ENCODE results near the gene KRIT1. TPM values are rescaled to one million over a fixed set of nuclear protein-coding genes. Genes with fewer than 3 reads are reported as not detected.
"Not testable (repeated sequence)": the region's sequence is repeated elsewhere in the genome, so short reads cannot be mapped to it uniquely, and the experiment has no call there.

Gene KRIT1
- total RNA-seq, 2 donors from 2014 or later, result 37.9 to 38.1 TPM

DNA sequence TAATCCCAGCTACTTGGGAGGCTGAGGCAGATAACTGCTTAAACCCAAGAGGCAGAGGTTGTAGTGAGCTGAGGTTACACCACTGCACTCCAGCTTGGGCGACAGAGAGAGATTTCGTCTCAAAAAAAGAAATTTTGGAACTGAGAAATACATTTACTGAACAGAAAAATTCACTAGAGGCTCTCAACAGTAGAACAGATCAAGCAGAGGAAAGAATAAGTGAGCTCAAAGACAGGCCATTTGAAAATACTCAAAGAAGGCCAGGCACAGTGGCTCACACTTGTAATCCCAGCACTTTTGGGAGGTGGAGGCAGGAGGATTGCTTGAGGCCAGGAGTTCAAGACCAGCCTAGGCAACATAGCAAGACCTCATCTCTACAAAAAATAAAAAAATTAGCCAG is 76.2 kb downstream of the KRIT1 start:
- intact Hi-C loops (cut with DNase I); DNase-seq (ENCODE audit: low spot score): not testable (repeated sequence)

DNA sequence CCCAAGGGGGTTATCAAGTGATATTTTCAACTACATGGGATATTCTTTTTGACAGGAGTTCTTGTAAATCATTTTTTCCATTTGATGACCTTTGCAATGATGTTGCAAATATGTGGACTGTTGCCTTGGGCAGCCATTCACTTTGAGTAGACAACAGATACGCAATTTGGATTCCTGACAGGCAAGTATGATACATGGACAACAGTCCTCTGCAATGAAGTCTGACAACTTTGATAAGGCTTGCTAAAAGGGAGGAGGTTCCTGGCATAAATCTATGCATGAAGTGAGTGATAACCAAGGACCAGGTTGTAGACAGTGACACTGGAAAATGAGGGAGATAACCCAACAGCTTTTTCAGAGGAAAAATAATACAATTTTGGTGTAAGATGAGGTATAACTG is 84.4 kb downstream of the KRIT1 start:
- intact Hi-C loops (cut with DNase I), result no loop called here
- no peak for DNase-seq (ENCODE audit: low spot score)

DNA sequence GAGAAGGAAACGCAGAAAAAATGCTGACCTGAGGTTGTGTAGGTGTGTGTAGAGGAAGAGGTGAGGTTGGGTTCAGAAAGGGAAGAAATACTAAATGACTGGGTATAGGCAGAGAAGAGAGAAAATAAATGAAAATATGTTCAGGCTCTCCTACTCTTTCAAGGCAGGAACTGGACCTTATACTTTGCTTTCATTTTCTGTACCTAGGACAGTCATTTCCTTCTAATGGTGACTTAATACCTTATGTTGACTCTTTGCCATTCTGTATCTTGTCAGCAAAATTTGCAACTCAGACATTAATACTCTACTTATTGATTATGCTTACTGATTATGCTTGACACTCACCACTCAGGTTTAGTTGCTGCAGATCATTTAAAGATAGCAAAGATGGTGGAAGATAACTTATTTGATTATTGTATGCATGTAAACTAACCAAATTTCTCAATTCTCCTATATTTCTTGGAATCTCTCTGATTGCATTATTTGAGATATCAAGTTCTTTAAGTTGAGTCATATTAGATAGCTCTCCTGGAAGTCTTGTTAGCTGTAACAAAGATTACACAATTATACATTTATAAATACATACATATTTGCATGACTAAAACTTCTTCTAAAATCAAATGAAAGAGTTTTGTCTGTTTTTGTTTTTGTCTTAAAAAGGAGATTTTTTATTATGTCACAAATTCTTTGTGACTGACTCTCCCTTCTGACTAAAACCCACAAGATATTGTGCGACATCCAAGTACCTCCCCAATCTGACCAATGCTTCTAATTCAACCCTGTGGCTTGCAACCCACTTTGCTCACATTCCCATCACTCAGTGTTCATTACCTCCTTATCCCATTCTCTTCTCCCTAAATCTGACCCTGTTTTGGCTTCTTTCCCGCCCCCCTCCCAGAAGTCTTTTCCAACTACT is 86.8 kb downstream of the KRIT1 start:
- no peak for DNase-seq (ENCODE audit: low spot score)
- intact Hi-C loops (cut with DNase I), result no loop called here

DNA sequence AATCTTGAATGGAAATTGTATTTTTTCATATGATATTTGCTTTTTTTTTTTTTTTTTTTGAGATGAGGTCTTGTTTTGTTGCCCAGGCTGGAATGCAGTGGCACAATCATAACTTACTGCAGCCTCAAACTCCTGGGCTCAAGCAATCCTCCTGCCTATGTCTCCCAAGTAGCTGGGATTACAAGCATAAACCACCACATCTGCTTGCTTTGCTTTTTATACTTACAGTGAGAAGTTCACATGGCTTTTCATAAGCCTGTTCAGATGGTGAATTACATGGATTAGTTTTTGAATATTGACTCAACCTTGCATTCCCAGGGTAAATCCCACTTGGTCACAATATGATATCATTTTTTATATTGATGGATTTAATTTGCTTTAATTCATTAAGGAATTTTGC is 88.7 kb downstream of the KRIT1 start:
- DNase-seq (ENCODE audit: low spot score), result no peak
- intact Hi-C loops (cut with DNase I), result no loop called here

DNA sequence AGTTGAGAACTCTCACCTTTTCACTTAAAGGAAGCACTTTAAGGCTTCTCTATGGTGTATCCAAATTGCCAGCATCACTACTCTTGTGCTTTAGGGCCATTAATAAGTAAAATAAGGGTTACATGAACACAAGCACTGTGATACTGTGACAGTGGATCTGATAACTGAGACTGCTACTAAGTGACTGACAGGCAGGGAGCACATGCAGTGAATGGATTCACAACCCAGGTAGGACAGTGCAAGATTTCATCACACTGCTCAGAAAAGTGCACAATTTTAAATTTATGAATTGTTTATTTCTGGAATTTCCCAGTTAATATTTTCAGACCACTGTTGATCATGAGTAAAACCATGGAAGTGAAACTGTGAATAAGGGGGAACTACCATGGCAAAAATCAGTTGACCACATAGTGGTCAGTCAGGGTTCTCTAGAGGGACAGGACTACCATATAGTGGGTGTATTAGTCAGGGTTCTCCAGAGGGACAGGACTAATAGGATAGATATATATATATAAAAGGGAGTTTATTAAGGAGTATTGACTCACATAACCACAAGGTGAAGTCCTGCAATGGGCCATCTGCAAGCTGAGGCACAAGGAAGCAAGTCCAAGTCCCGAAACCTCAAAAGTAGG is 90.5 kb downstream of the KRIT1 start:
- intact Hi-C loops (cut with DNase I), result no loop called here
- DNase-seq (ENCODE audit: low spot score), result no peak

DNA sequence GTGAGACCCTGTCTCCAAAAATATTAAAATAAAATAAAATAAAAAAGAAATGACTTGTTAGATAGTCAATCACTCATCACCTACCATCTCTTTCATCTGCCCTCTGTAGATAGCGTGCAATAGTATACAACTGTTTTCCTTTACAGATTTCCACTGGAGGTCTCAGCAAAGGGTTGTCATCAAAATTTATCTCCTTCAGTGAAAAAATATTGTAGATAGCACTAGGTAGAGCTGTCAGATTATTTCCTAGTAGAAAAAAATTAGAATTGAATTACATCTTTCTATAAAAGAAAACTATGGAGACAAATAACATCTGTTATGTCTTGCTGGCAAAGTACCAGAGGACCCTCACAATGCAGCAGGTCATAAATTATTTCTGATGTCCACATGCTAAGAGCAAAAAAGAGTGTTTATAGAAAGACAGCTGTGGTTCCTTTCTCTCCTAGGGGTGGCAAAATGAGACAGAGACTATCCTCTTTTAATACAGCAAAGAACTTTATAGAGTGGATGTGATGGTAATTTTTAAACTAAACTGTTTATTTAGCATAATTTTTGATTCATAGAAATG is 95.2 kb downstream of the KRIT1 start:
- DNase-seq (ENCODE audit: low spot score), result no peak
- intact Hi-C loops (cut with DNase I), result no loop called here

DNA sequence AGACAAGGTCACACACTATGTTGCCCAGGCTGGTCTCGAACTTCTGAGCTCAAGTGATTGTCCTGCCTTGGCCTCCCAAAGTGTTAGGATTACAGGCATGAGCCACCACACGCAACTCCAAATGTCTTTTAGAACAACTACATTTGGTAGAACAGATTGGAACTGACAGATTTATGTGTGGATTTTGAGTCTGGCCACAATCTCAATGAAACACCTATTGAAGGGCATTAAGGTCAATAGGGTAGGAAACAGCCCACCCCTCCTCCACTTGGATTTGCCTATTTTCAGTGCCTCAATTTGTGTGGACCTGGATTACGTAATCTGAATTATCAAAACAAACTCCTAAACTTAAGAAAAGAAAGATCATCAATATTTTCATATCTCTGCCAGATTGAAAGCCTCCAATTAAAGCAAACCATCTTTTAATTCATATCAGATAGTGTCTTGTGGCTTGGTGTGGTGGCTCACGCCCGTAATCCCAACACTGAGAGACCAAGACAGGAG is 95.9 kb downstream of the KRIT1 start:
- no peak for DNase-seq (ENCODE audit: low spot score)
- intact Hi-C loops (cut with DNase I), result loop anchor here in 1 of 2 donors (1.0 kb wide), 1 partner anchor 9 kb away; no protein-coding TSS in a partner anchor

Small RNAs within 50 kb of the gene (microRNA-seq; reads per million reads assigned to microRNA genes)
- gene MIR1285-1 (ENCODE audit: borderline microRNAs expressed in 2 of 2), result 0 reads per million in 2 donors

Other genes with a start within 250 kb of the KRIT1 start
- gene CYP51A1, start 111.4 kb downstream of the KRIT1 start, total RNA-seq, result 10 to 100 TPM; 34.9 to 44.6 TPM
- under 1 TPM; 0.14 to 0.19 TPM for gene LRRD1, start 66.8 kb downstream of the KRIT1 start, total RNA-seq
- 10 to 100 TPM; 54.9 to 59.3 TPM for gene ANKIB1, start 60 bp upstream of the KRIT1 start, total RNA-seq
- gene GATAD1, start 201.6 kb upstream of the KRIT1 start, total RNA-seq, result 10 to 100 TPM; 26.2 to 29.6 TPM
- gene ERVW-1, start 232.0 kb upstream of the KRIT1 start, total RNA-seq, result not detected